Trophoblast cell (in vitro differentiated cells and primary cell): Measurements from ENCODE around the gene JARID2.

Experiments used
- DNase-seq, 2 donors: peaks; one replicate each; pipeline ENCODE4 v3.0.0-alpha.2; 2016
- H2AFZ ChIP-seq: 2 replicates; pipeline ENCODE4 v1.6.1; 2013; ENCODE audit warnings: low read length, moderate library complexity, mild to moderate bottlenecking; ENCODE audit not compliant: insufficient read depth, poor library complexity
- H2AK5ac ChIP-seq: 2 replicates; pipeline ENCODE4 v1.6.1; 2013; ENCODE audit warnings: mild to moderate bottlenecking, low read length
- H2BK120ac ChIP-seq: 2 replicates; pipeline ENCODE4 v1.6.1; 2013; ENCODE audit warnings: low read length, mild to moderate bottlenecking, moderate library complexity; ENCODE audit not compliant: insufficient read depth, poor library complexity
- H2BK12ac ChIP-seq: 2 replicates; pipeline ENCODE4 v1.6.1; 2013; ENCODE audit warnings: mild to moderate bottlenecking, low read length, moderate library complexity
- H2BK5ac ChIP-seq: 2 replicates; pipeline ENCODE4 v1.6.1; 2013; ENCODE audit warnings: low read length, low read depth, moderate library complexity, mild to moderate bottlenecking; ENCODE audit not compliant: poor library complexity
- H3K14ac ChIP-seq: 2 replicates; pipeline ENCODE4 v1.6.1; 2013; ENCODE audit warnings: mild to moderate bottlenecking, low read length
- H3K18ac ChIP-seq: 2 replicates; pipeline ENCODE4 v1.6.1; 2013; ENCODE audit warnings: mild to moderate bottlenecking, low read length
- H3K23ac ChIP-seq: 2 replicates; pipeline ENCODE4 v1.6.1; 2013; ENCODE audit warnings: low read length
- H3K27ac ChIP-seq: 2 replicates; pipeline ENCODE4 v1.5.1; 2013; ENCODE audit warnings: low read depth, mild to moderate bottlenecking, inconsistent platforms, low read length, moderate library complexity
- H3K27me3 ChIP-seq: 2 replicates; pipeline ENCODE4 v1.6.1; 2013; ENCODE audit warnings: inconsistent platforms, mild to moderate bottlenecking, low read length, moderate library complexity; ENCODE audit not compliant: insufficient read depth
- H3K36me3 ChIP-seq, 2 experiments: 1 replicate in 1 of 2; 2 replicates in 1 of 2; pipeline ENCODE4 v1.6.1; 2013; ENCODE audit warnings: low read length in 2 of 2, mild to moderate bottlenecking in 2 of 2, moderate library complexity in 1 of 2; ENCODE audit not compliant: insufficient read depth in 2 of 2, control insufficient read depth in 1 of 2
- H3K4ac ChIP-seq: 2 replicates; pipeline ENCODE4 v1.6.1; 2013; ENCODE audit warnings: low read depth, mild to moderate bottlenecking, low read length, moderate library complexity
- H3K4me1 ChIP-seq, 2 experiments: 1 replicate in 1 of 2; 2 replicates in 1 of 2; pipeline ENCODE4 v1.6.1; 2013; ENCODE audit warnings: low read length in 2 of 2, mild to moderate bottlenecking in 2 of 2, moderate library complexity in 1 of 2; ENCODE audit not compliant: insufficient read depth in 2 of 2, control insufficient read depth in 1 of 2
- H3K4me2 ChIP-seq: 2 replicates; pipeline ENCODE4 v1.6.1; 2013; ENCODE audit warnings: inconsistent platforms, mild to moderate bottlenecking, low read length, moderate library complexity
- H3K4me3 ChIP-seq: 2 replicates; pipeline ENCODE4 v1.5.1; 2013; ENCODE audit warnings: mild to moderate bottlenecking, low read depth, low read length, inconsistent platforms
- H3K79me1 ChIP-seq: one replicate; pipeline ENCODE4 v1.6.1; 2013; ENCODE audit warnings: low read length
- H3K79me2 ChIP-seq: 2 replicates; pipeline ENCODE4 v1.6.1; 2013; ENCODE audit warnings: low read length, mild to moderate bottlenecking; ENCODE audit not compliant: control insufficient read depth, insufficient read depth, poor library complexity
- H3K9ac ChIP-seq: 2 replicates; pipeline ENCODE4 v1.6.1; 2013; ENCODE audit warnings: mild to moderate bottlenecking, low read length
- H3K9me3 ChIP-seq: 2 replicates; pipeline ENCODE4 v1.6.1; 2013; ENCODE audit warnings: low read depth, mild to moderate bottlenecking, control low read depth, inconsistent platforms, low read length; ENCODE audit not compliant: insufficient read depth
- H4K12ac ChIP-seq: 2 replicates; pipeline ENCODE4 v1.6.1; 2013; ENCODE audit warnings: low read depth, mild to moderate bottlenecking, low read length, moderate library complexity
- H4K8ac ChIP-seq: 2 replicates; pipeline ENCODE4 v1.6.1; 2013; ENCODE audit warnings: low read depth, mild to moderate bottlenecking, low read length, moderate library complexity
- H4K91ac ChIP-seq: one replicate; pipeline ENCODE4 v1.6.1; 2013; ENCODE audit warnings: low read depth, mild to moderate bottlenecking, low read length, moderate library complexity
- WGBS: extraction: QIAGEN DNeasy Blood & Tissue Kit; methylation state at CpG from one replicate; pipeline ENCODE4 v1.1.7; 2013; ENCODE audit warnings: missing lambda C conversion rate; ENCODE audit not compliant: insufficient read length, insufficient coverage; ENCODE audit errors: extremely low coverage; 5-methylcytosine and 5-hydroxymethylcytosine counted together

The JARID2 gene

GRCh38 chr6:15392182-15392581, 146.3 kb downstream of the JARID2 start:
- H2BK120ac ChIP-seq: no peak overlapping the region
- H4K12ac ChIP-seq: no peak overlapping the region
- DNase-seq: no peak
- H3K27ac ChIP-seq: no peak overlapping the region
- H2BK12ac ChIP-seq: no peak overlapping the region
- no peaks in the 10 kb centered on the region for H3K36me3 ChIP-seq
- H2BK5ac ChIP-seq: no peak overlapping the region
- peaks cover 0 to 4% of the 10 kb centered on the region in 2 experiments for H3K4me1 ChIP-seq
- no peaks in the 10 kb centered on the region for H3K9me3 ChIP-seq
- no CpG with 5 or more reads among the region's 6 CpGs for WGBS
- H3K27me3 ChIP-seq: no peaks in the 10 kb centered on the region
- H4K8ac ChIP-seq: no peak overlapping the region
- H3K23ac ChIP-seq: no peak overlapping the region
- H3K18ac ChIP-seq: no peak overlapping the region
- H3K79me1 ChIP-seq: no peaks in the 10 kb centered on the region
- H3K4me2 ChIP-seq: no peak overlapping the region
- H2AFZ ChIP-seq: no peak overlapping the region
- no peak overlapping the region for H2AK5ac ChIP-seq
- no peak overlapping the region for H3K9ac ChIP-seq
- H3K4ac ChIP-seq: peak overlapping the region; percentile 29
- no peak overlapping the region for H3K14ac ChIP-seq
- no peak overlapping the region for H4K91ac ChIP-seq
- H3K4me3 ChIP-seq: no peak overlapping the region
- H3K79me2 ChIP-seq: no peaks in the 10 kb centered on the region

- H3K4me2 ChIP-seq: no peak overlapping the region
- DNase-seq: no peak
- H2BK12ac ChIP-seq: no peak overlapping the region
- no peak overlapping the region for H4K12ac ChIP-seq
- no peak overlapping the region for H3K18ac ChIP-seq
- no peak overlapping the region for H2AFZ ChIP-seq
- no peaks in the 10 kb centered on the region for H3K27me3 ChIP-seq
- no peak overlapping the region for H4K91ac ChIP-seq
- H2BK120ac ChIP-seq: no peak overlapping the region
- no peak overlapping the region for H3K27ac ChIP-seq
- no peak overlapping the region for H4K8ac ChIP-seq
- peaks cover 0 to 3% of the 10 kb centered on the region in 2 experiments for H3K4me1 ChIP-seq
- no peaks in the 10 kb centered on the region for H3K79me2 ChIP-seq
- H3K4ac ChIP-seq: no peak overlapping the region
- H3K36me3 ChIP-seq: no peaks in the 10 kb centered on the region
- H3K23ac ChIP-seq: no peak overlapping the region
- no peak overlapping the region for H3K4me3 ChIP-seq
- H3K14ac ChIP-seq: no peak overlapping the region
- no CpG with 5 or more reads among the region's 7 CpGs for WGBS
- no peaks in the 10 kb centered on the region for H3K79me1 ChIP-seq
- no peak overlapping the region for H3K9ac ChIP-seq
- no peak overlapping the region for H2AK5ac ChIP-seq
- H3K9me3 ChIP-seq: no peaks in the 10 kb centered on the region
- H2BK5ac ChIP-seq: no peak overlapping the region
Observed at GRCh38 chr6:15393605-15394004, 147.7 kb downstream of the JARID2 start.

DNA sequence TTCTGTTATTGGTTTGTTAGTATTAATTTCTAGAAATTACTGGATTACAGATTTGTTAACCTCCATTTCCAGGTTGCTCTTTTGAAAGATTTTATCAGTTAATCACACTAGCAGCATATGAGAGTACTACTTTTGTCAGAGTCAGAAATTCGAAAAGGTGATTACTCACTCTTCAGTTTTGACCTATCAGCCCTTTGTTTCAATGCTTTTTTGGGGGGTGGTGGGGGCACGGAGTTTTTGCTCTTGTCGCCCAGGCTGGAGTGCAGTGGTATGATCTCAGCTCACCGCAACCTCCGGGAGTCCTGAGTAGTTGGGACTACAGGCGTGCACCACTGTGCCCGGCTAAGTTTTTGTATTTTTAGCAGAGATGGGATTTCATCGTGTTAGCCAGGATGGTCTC, 149.2 kb downstream of the JARID2 start:
- WGBS: no CpG with 5 or more reads among the region's 8 CpGs

GRCh38 chr6:15396808-15397207, 150.9 kb downstream of the JARID2 start:
- WGBS: no CpG with 5 or more reads among the region's 3 CpGs
- no peak overlapping the region for H4K91ac ChIP-seq
- H4K8ac ChIP-seq: no peak overlapping the region
- H3K27ac ChIP-seq: no peak overlapping the region
- H3K18ac ChIP-seq: no peak overlapping the region
- no peaks in the 10 kb centered on the region for H3K79me1 ChIP-seq
- no peak overlapping the region for H4K12ac ChIP-seq
- no peak overlapping the region for H2AFZ ChIP-seq
- DNase-seq: no peak
- no peak overlapping the region for H2AK5ac ChIP-seq
- no peak overlapping the region for H3K4me3 ChIP-seq
- no peak overlapping the region for H2BK5ac ChIP-seq
- no peak overlapping the region for H3K4me2 ChIP-seq
- peaks cover 8 to 9% of the 10 kb centered on the region in 2 experiments for H3K4me1 ChIP-seq
- no peak overlapping the region for H3K14ac ChIP-seq
- no peak overlapping the region for H3K9ac ChIP-seq
- no peaks in the 10 kb centered on the region for H3K9me3 ChIP-seq
- H2BK120ac ChIP-seq: no peak overlapping the region
- H3K4ac ChIP-seq: no peak overlapping the region
- no peaks in the 10 kb centered on the region for H3K27me3 ChIP-seq
- no peak overlapping the region for H2BK12ac ChIP-seq
- H3K23ac ChIP-seq: no peak overlapping the region
- H3K36me3 ChIP-seq: no peaks in the 10 kb centered on the region
- H3K79me2 ChIP-seq: peaks cover 2% of the 10 kb centered on the region

More for the DNA sequence above, 149.2 kb downstream of the JARID2 start:
- H3K4ac ChIP-seq: no peak overlapping the region
- no peak overlapping the region for H2BK12ac ChIP-seq
- no peak overlapping the region for H3K4me3 ChIP-seq
- H3K9ac ChIP-seq: no peak overlapping the region
- H3K79me2 ChIP-seq: peaks cover 2% of the 10 kb centered on the region
- H4K8ac ChIP-seq: no peak overlapping the region
- no peak overlapping the region for H3K27ac ChIP-seq
- H3K4me1 ChIP-seq: peaks cover 7% of the 10 kb centered on the region in 2 experiments
- no peak overlapping the region for H3K14ac ChIP-seq
- H3K18ac ChIP-seq: no peak overlapping the region
- H2BK5ac ChIP-seq: no peak overlapping the region
- H2BK120ac ChIP-seq: no peak overlapping the region
- no peak overlapping the region for H2AK5ac ChIP-seq
- no peaks in the 10 kb centered on the region for H3K9me3 ChIP-seq
- DNase-seq: no peak
- H3K36me3 ChIP-seq: no peaks in the 10 kb centered on the region
- H4K12ac ChIP-seq: no peak overlapping the region
- no peak overlapping the region for H4K91ac ChIP-seq
- H3K27me3 ChIP-seq: no peaks in the 10 kb centered on the region
- no peak overlapping the region for H3K23ac ChIP-seq
- no peak overlapping the region for H2AFZ ChIP-seq
- no peak overlapping the region for H3K4me2 ChIP-seq
- no peaks in the 10 kb centered on the region for H3K79me1 ChIP-seq
